Bone marrow (tissue), 2 donors: Measurements from ENCODE around the gene RO60.
"Not testable (repeated sequence)": the region's sequence is repeated elsewhere in the genome, so short reads cannot be mapped to it uniquely, and the experiment has no call there.

ENCODE experiments used
- DNase-seq, 2 donors: peaks; one replicate each; lab custom pipeline; 2025; lab: John Stamatoyannopoulos, UW

Gene RO60

GRCh38 chr1:193059282-193060114, at the start of gene RO60, which contains the start of gene UCHL5:
Gene RO60, plus strand, starts transcription at chr1:193059612. Its CDS starts 9,443 bp downstream, at chr1:193069055.
Gene UCHL5, minus strand, starts transcription at chr1:193059360. Its CDS starts 100 bp downstream, at chr1:193059260.
- DNase-seq = peak; percentile 80 to 95

GRCh38 chr1:193011406-193011805, 48.0 kb upstream of the RO60 start:
- DNase-seq = no peak

DNA sequence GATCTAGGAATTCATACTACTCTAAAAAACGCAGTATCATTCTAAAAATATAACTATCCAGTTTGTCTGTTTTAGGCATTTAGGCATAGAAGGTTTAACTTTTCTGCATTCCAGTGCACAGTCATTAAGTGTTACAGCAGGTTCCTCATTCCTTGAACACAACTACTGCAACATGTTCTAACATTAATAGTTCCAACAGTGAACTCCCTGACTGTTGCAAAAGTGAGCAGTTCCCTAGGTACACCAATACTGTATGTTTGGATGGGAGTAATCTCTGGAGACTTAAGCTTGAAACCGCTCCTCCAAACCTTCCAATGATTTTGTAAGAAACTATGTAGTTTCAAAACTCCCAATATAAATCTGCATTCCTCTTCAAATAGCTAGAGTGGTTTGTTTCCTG, 46.4 kb upstream of the RO60 start:
- no peak for DNase-seq

GRCh38 chr1:193013707-193014106, 45.7 kb upstream of the RO60 start:
- DNase-seq = no peak

- DNase-seq = no peak
These were observed 45.0 kb upstream of the RO60 start for GRCh38 chr1:193014400-193014799.

GRCh38 chr1:193016788-193017187, 42.6 kb upstream of the RO60 start:
- no peak for DNase-seq

DNA sequence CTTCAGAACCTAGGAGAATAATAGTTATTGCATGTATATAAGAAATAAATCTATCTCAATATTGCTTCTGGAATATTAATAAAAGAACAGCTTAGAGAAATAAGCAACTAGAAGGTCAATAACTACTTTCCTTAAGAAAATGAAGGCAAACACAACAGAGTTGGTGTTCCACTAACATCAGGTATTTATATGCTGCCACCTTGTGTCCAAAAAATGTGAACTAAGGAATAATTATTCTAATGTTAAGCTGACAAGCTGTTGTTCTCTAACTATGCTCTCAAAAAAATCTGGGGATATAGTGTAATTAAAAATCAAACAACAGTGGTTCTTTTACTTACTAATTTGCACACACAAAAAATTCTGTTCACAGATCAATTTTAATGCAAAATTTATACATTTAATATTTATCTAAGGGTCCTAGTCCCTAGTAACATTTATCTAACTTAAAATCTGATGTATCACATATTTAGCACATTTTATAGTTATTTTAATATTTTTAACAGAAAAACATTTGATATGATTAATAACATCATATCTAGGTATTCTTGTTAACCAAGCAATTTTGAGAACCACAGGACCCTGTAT, 39.9 kb upstream of the RO60 start:
- peak in 1 of 2 donors; percentile 35 for DNase-seq

- no peak for DNase-seq
These were observed 34.2 kb upstream of the RO60 start for GRCh38 chr1:193025218-193025617.

GRCh38 chr1:193030280-193030679, 29.1 kb upstream of the RO60 start:
- DNase-seq = no peak

DNA sequence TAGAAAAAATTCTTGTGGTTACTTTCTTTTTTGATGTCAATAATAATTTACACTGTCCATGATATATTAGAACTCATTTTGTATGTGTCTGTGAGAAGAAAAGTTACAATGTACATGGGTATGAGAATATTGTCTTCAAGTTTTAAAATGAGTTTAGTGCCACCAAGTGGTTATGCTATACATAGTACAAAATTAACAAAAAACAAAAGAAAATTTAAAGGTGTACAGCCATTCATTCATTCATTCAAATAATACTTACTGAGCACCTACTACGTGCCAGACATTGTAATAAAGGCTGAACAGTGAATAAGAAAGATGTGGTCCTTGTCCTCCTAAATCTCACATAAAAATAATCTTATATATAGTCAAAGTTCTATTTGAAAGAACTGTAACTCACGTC, 28.0 kb upstream of the RO60 start:
- DNase-seq = no peak

DNA sequence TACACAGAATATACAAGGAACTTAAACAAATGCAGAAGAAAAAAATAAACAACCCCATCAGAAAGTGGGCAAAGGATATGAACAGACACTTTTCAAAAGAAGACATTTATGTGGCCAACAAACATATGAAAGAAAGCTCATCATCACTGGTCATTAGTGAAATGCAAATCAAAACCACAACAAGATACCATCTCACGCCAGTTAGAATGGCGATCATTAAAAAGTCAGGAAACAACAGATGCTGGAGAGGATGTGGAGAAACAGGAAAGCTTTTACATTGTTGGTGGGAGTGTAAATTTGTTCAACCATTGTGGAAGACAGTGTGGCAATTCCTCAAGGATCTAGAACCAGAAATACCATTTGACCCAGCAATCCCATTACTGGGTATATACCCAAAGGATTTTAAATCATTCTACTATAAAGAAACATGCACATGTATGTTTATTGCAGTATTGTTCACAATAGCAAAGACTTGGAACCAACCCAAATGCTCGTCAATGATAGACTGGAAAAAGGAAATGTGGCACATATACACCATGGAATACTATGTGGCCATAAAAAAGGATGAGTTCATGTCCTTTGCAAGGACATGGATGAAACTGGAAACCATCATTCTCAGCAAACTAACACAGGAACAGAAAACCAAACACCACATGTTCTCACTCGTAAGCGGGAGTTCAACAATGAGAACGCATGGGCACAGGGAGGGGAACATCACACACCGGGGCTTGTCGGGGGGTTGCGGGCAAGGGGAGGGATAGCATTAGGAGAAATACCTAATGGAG, 26.6 kb upstream of the RO60 start:
- not testable (repeated sequence) for DNase-seq

DNA sequence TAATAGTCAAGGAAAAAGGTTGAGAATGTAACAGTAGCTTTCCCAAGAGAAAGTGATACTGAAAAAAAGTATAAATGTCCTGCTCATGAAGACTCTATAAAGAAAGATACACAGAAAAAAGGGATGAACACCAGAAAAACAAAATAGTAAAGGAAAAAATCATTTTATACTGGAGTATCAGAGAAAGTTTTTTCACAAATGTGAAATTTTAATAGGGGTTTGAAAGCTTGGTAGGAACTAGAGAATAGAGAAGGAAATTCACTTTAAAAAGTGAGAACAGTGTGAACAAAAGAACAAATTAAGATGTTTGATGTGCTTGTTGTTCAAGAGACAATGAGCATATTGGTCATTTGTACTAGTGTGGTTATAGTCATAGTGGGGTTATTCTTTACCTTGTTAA, 25.8 kb upstream of the RO60 start:
- no peak for DNase-seq

GRCh38 chr1:193036337-193037047, 22.9 kb upstream of the RO60 start:
- DNase-seq = no peak

DNA sequence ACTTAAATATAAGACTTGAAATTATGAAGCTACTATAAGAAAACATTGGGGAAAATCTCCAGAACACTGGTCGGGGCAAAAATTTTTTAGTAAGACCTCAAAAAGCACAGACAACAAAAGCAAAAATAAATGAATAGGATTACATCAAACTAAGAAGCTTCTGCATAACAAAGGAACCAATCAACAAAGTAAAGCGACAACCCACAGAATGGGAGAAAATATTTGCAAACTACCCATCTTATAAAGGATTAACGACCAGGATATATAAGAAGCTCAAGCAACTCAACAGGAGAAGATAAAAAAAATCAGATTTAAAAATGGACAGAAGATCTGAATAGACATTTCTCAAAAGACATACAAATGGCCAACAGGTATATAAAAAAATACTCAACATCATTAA, 19.4 kb upstream of the RO60 start:
- no peak for DNase-seq

- DNase-seq = no peak
These were observed 16.4 kb upstream of the RO60 start for GRCh38 chr1:193042766-193043691.

- DNase-seq = not testable (repeated sequence)
These were observed 10.5 kb upstream of the RO60 start for GRCh38 chr1:193048913-193049312.

- no peak for DNase-seq
These were observed 5.2 kb upstream of the RO60 start for GRCh38 chr1:193054169-193054675.

DNA sequence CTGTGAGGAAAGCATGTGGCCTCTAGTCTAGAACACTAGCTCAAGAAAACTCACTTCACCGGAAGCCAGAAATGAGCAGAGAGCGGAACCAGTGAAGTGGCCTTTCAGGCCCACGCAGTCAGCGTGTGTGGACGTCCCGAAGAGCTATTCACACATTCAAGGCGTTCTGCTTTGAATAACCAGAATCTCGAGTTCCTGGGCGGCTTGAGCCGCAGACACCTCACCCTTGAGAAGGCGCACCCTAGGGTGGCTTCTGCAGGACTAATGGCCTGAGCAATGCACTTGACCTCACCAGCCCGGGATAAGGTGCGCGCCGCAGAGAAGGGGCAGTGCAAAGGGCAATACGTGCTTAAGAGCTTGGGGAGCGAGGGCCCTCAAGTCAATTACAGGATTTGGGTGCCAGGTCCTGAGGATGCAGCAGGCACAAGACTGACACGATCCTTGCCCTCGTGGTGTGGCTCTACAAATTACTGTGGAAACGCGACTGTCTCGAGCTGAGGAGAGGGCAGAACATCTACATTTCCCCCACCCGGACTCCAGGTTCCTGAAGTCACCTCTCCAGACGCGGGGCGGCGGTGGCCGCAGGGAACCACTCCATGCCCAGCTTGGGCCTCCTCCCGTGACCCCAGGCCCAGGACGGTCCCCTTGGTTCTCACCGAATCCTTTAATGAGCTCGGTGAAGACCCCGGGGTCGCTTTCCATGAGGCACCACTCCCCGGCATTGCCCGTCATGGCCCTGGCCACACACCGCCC, 707 bp upstream of the RO60 start:
- DNase-seq = peak; percentile 48 to 57

DNA sequence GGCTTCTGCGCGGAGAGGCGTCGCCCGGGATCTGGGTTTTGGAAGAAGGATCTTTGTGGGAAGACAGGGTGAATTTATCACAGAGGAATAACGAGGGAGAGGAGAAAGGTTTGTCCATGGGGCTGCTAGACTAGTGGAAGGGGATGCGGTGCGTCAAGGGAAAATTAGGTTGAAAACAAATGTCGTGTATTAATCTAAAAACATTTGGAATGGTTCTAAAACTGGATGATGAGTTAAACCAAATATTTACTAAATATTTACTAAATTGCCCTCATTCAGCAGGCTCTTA, 647 bp downstream of the RO60 start:
- no peak for DNase-seq

GRCh38 chr1:193060406-193060805, 994 bp downstream of the RO60 start:
- DNase-seq = no peak
